Gastrocnemius medialis (tissue), 4 donors: ENCODE measurements around the gene ZFYVE21. TPM values are rescaled to one million over a fixed set of nuclear protein-coding genes. Genes with fewer than 3 reads are reported as not detected.
A peak's percentile ranks its signal among the peaks of the same experiment; 100 is the strongest.

Source experiments
- ATAC-seq, 2 donors: fragments of 150-250 bp; one replicate each; pipeline ENCODE4 v1.9.1; 2016
- DNase-seq, 2 donors: peaks; one replicate each; pipeline ENCODE4 v3.0.0-alpha.2; 2019
- H3K27ac ChIP-seq, 4 donors: fragments of 200-600 bp; sonication (generic); 1 replicate in 1 of 4; 2 replicates in 3 of 4; pipeline ENCODE4 v1.5.1; 2016 to 2018; ENCODE audit warnings: mild to moderate bottlenecking in 2 of 4, moderate library complexity in 1 of 4
- H3K27me3 ChIP-seq, 3 donors: fragments of 200-600 bp; sonication (generic) in 2 of 3; 1 replicate in 1 of 3; 2 replicates in 2 of 3; pipeline versions ENCODE4 v1.5.1 to v1.6.0; 2016 to 2019; ENCODE audit warnings: mild to moderate bottlenecking in 1 of 3, moderate library complexity in 1 of 3
- H3K36me3 ChIP-seq, 2 donors: fragments of 200-600 bp; sonication (generic) in 1 of 2; one replicate each; pipeline ENCODE4 v1.5.1; 2017 to 2018
- H3K4me1 ChIP-seq, 2 donors: fragments of 200-600 bp; sonication (generic) in 1 of 2; one replicate each; pipeline ENCODE4 v1.5.1; 2016 to 2017; ENCODE audit warnings: mild to moderate bottlenecking in 2 of 2
- H3K4me3 ChIP-seq, 4 donors: fragments of 200-600 bp; sonication (generic) in 3 of 4; 1 replicate in 1 of 4; 2 replicates in 3 of 4; pipeline ENCODE4 v1.5.1; 2016 to 2019; ENCODE audit warnings: mild to moderate bottlenecking in 2 of 4
- H3K9me3 ChIP-seq, 3 donors: fragments of 200-600 bp; sonication (generic) in 2 of 3; 1 replicate in 1 of 3; 2 replicates in 2 of 3; pipeline ENCODE4 v1.5.1; 2016 to 2019
- CTCF ChIP-seq, 5 experiments: fragments of 450-650 bp in 3 of 5; fragments of 200-600 bp in 2 of 5; sonication (generic) in 2 of 5; IDR thresholded peaks in 4 of 5; conservative IDR thresholded peaks in 1 of 5; 1 replicate in 4 of 5; 2 replicates in 1 of 5; pipeline ENCODE4 v1.5.1; 2016 to 2019; ENCODE audit warnings: antibody characterized with exemption in 5 of 5, mild to moderate bottlenecking in 3 of 5, moderate library complexity in 3 of 5
- POLR2A ChIP-seq, 2 donors: fragments of 450-650 bp; IDR thresholded peaks; one replicate each; pipeline ENCODE4 v1.6.1; 2017; ENCODE audit warnings: antibody characterized with exemption in 2 of 2, mild to moderate bottlenecking in 2 of 2, moderate library complexity in 2 of 2
- in situ Hi-C, 4 donors: fragments of 200-750 bp; cut with MboI; loops; one replicate each; pipeline versions ENCODE4 v1.15.0 to v1.8.0; 2017; ENCODE audit warnings: low sequenced_read_pairs in 4 of 4
- intact Hi-C: fragments of 100-400 bp; cut with DNase I; formaldehyde crosslinking; loops from one replicate; pipeline ENCODE4 v1.15.1; 2023; ENCODE audit warnings: low total_unique reads
- total RNA-seq, 4 donors: library from RNA; depleted of rRNA; stranded (reverse); fragments of >200 nt; gene quantifications; one replicate each; pipeline versions ENCODE4 v1.1.0 to v1.2.3, GENCODE V29; 2016

ZFYVE21 gene
- total RNA-seq, 4 donors from 2014 or later, result 16.2 to 25.8 (median 20.2) TPM

GRCh38 chr14:103680491-103681231 lies 34.9 kb upstream of the ZFYVE21 start:
- H3K27ac ChIP-seq, result no peak overlapping the region
- no peak overlapping the region for H3K4me3 ChIP-seq
- no peak for TF ChIP-seq POLR2A (IDR thresholded peaks at IDR 0.05)
- TF ChIP-seq CTCF (IDR thresholded peaks at IDR 0.05 in 4 of 5, conservative IDR thresholded peaks at IDR 0.05 in 1 of 5), result no peak
- H3K36me3 ChIP-seq, result peaks cover 0 to 77% of the 10 kb centered on the region in 2 donors
- DNase-seq (no peak), ATAC-seq (no peak)
- peaks cover 20 to 21% of the 10 kb centered on the region in 2 donors for H3K4me1 ChIP-seq
- intact Hi-C loops (no loop called here), in situ Hi-C loops (no loop called here)
- no peaks in the 10 kb centered on the region for H3K27me3 ChIP-seq
- H3K9me3 ChIP-seq, result no peaks in the 10 kb centered on the region

GRCh38 chr14:103683139-103683538 lies 32.5 kb upstream of the ZFYVE21 start:
- ATAC-seq (no peak), DNase-seq (no peak)
- Histone ChIP-seq H3K4me3 (no peak overlapping the region), H3K27ac (peak overlapping the region in 1 of 4 donors; percentile 77), H3K9me3 (no peaks in the 10 kb centered on the region), H3K4me1 (peaks cover 25 to 36% of the 10 kb centered on the region in 2 donors), H3K27me3 (no peaks in the 10 kb centered on the region), H3K36me3 (peaks cover 0 to 67% of the 10 kb centered on the region in 2 donors)
- intact Hi-C loops, result no loop called here
- TF ChIP-seq CTCF (IDR thresholded peaks at IDR 0.05 in 4 of 5, conservative IDR thresholded peaks at IDR 0.05 in 1 of 5) (no peak), POLR2A (IDR thresholded peaks at IDR 0.05) (no peak)
- in situ Hi-C loops, result no loop called here

GRCh38 chr14:103684471-103684870 lies 31.1 kb upstream of the ZFYVE21 start:
- H3K4me1 ChIP-seq, result peaks cover 25 to 36% of the 10 kb centered on the region in 2 donors
- in situ Hi-C loops, result no loop called here
- ATAC-seq (peak; percentile 68 to 74), DNase-seq (peak in 1 of 2 donors; percentile 69)
- peaks cover 0 to 68% of the 10 kb centered on the region in 2 donors for H3K36me3 ChIP-seq
- H3K4me3 ChIP-seq, result no peak overlapping the region
- peak overlapping the region; percentile 14 to 77 (median 66) for H3K27ac ChIP-seq
- no peaks in the 10 kb centered on the region for H3K9me3 ChIP-seq
- intact Hi-C loops, result no loop called here
- H3K27me3 ChIP-seq, result no peaks in the 10 kb centered on the region
- TF ChIP-seq POLR2A (IDR thresholded peaks at IDR 0.05), result no peak
- TF ChIP-seq CTCF (IDR thresholded peaks at IDR 0.05 in 4 of 5, conservative IDR thresholded peaks at IDR 0.05 in 1 of 5), result no peak

- in situ Hi-C loops, result no loop called here
Measured at GRCh38 chr14:103684871-103685270, 30.7 kb upstream of the ZFYVE21 start.

More at GRCh38 chr14:103684871-103685270, 30.7 kb upstream of the ZFYVE21 start:
- no peaks in the 10 kb centered on the region for H3K27me3 ChIP-seq
- DNase-seq (no peak), ATAC-seq (peak in 1 of 2 donors; percentile 26)
- H3K9me3 ChIP-seq, result no peaks in the 10 kb centered on the region
- no peak for TF ChIP-seq POLR2A (IDR thresholded peaks at IDR 0.05)
- no peak for TF ChIP-seq CTCF (IDR thresholded peaks at IDR 0.05 in 4 of 5, conservative IDR thresholded peaks at IDR 0.05 in 1 of 5)
- H3K4me3 ChIP-seq, result no peak overlapping the region
- intact Hi-C loops, result no loop called here
- peak overlapping the region; percentile 14 to 77 (median 66) for H3K27ac ChIP-seq
- peaks cover 0 to 68% of the 10 kb centered on the region in 2 donors for H3K36me3 ChIP-seq
- H3K4me1 ChIP-seq, result peaks cover 25 to 36% of the 10 kb centered on the region in 2 donors
